GM18508 (cell line): ENCODE results near the gene LRP5.

Source experiments
- ATAC-seq: cut with Tn5 transposase; IDR thresholded peaks from one replicate; pipeline ENCODE4 v1.9.1; 2021; ENCODE audit warnings: moderate number of reproducible peaks; ENCODE audit not compliant: insufficient read depth, unreplicated experiment

The LRP5 gene

GRCh38 chr11:68361702-68362101, 49.3 kb downstream of the LRP5 start:
- no peak for ATAC-seq

GRCh38 chr11:68362801-68363379, 50.5 kb downstream of the LRP5 start:
- ATAC-seq: no peak

GRCh38 chr11:68363776-68364175, 51.4 kb downstream of the LRP5 start:
- no peak for ATAC-seq

- no peak for ATAC-seq
Observed at GRCh38 chr11:68364581-68364980, 52.2 kb downstream of the LRP5 start.

GRCh38 chr11:68365943-68366435, 53.6 kb downstream of the LRP5 start:
- ATAC-seq: no peak

GRCh38 chr11:68367252-68367651, 54.9 kb downstream of the LRP5 start:
- no peak for ATAC-seq

GRCh38 chr11:68369756-68370155, 57.4 kb downstream of the LRP5 start:
- ATAC-seq: no peak

GRCh38 chr11:68370211-68371111, 58.1 kb downstream of the LRP5 start:
- ATAC-seq: no peak

GRCh38 chr11:68371171-68372041, 59.0 kb downstream of the LRP5 start:
- ATAC-seq: no peak

GRCh38 chr11:68372114-68372513, 59.7 kb downstream of the LRP5 start:
- no peak for ATAC-seq

- no peak for ATAC-seq
Observed at GRCh38 chr11:68372625-68373024, 60.2 kb downstream of the LRP5 start.

- ATAC-seq: no peak
Observed at GRCh38 chr11:68373189-68373814, 60.9 kb downstream of the LRP5 start.

- no peak for ATAC-seq
Observed at GRCh38 chr11:68373815-68374501, 61.6 kb downstream of the LRP5 start.

GRCh38 chr11:68374531-68374930, 62.1 kb downstream of the LRP5 start:
- ATAC-seq: no peak

GRCh38 chr11:68375337-68375736, 62.9 kb downstream of the LRP5 start:
- ATAC-seq: no peak

- no peak for ATAC-seq
Observed at GRCh38 chr11:68375766-68376165, 63.4 kb downstream of the LRP5 start.

- ATAC-seq: no peak
Observed at GRCh38 chr11:68377389-68377795, 65.0 kb downstream of the LRP5 start.

GRCh38 chr11:68379206-68379605, 66.8 kb downstream of the LRP5 start:
- no peak for ATAC-seq

- no peak for ATAC-seq
Observed at GRCh38 chr11:68380786-68381622, 68.6 kb downstream of the LRP5 start.
